Measurements from ENCODE around the gene SEC24D. TPM values are rescaled to one million over a fixed set of nuclear protein-coding genes. Genes with fewer than 3 reads are reported as not detected.

Gene SEC24D
- total RNA-seq, 2 donors from 2014 or later: 29.8 to 45.1 TPM

GRCh38 chr4:118729287-118730286 is 106.3 kb downstream of the SEC24D start:
- peaks cover 11% of the 10 kb centered on the region for H3K4me1 Mint-ChIP-seq
- ATAC-seq (replicated peaks): peak; percentile 18
- H3K4me3 Mint-ChIP-seq: no peak overlapping the region
- H3K36me3 Mint-ChIP-seq (ENCODE audit: low read depth): peaks cover 91% of the 10 kb centered on the region
- peak overlapping the region; percentile 76 for H3K27ac Mint-ChIP-seq
- no peaks in the 10 kb centered on the region for H3K9me3 Mint-ChIP-seq
- H3K27me3 Mint-ChIP-seq: no peaks in the 10 kb centered on the region

GRCh38 chr4:118727360-118727759 is 108.6 kb downstream of the SEC24D start:
- Mint-ChIP-seq H3K36me3 (ENCODE audit: low read depth) (peaks cover 83% of the 10 kb centered on the region), H3K27ac (no peak overlapping the region), H3K9me3 (no peaks in the 10 kb centered on the region), H3K4me1 (peaks cover 11% of the 10 kb centered on the region), H3K4me3 (no peak overlapping the region), H3K27me3 (no peaks in the 10 kb centered on the region)
- no peak for ATAC-seq (replicated peaks)

GRCh38 chr4:118723369-118723768 is 112.6 kb downstream of the SEC24D start:
- Mint-ChIP-seq H3K4me3 (no peak overlapping the region), H3K36me3 (ENCODE audit: low read depth) (peaks cover 56% of the 10 kb centered on the region), H3K27ac (no peak overlapping the region), H3K4me1 (peaks cover 5% of the 10 kb centered on the region), H3K9me3 (no peaks in the 10 kb centered on the region), H3K27me3 (no peaks in the 10 kb centered on the region)
- no peak for ATAC-seq (replicated peaks)

- peaks cover 43% of the 10 kb centered on the region for H3K36me3 Mint-ChIP-seq (ENCODE audit: low read depth)
- H3K4me1 Mint-ChIP-seq: peaks cover 5% of the 10 kb centered on the region
- no peak overlapping the region for H3K27ac Mint-ChIP-seq
- H3K27me3 Mint-ChIP-seq: no peaks in the 10 kb centered on the region
- no peak overlapping the region for H3K4me3 Mint-ChIP-seq
- no peak for ATAC-seq (replicated peaks)
- H3K9me3 Mint-ChIP-seq: no peaks in the 10 kb centered on the region
Observed at GRCh38 chr4:118721752-118722151, 114.2 kb downstream of the SEC24D start.

GRCh38 chr4:118718511-118719170 is 117.3 kb downstream of the SEC24D start:
- H3K27ac Mint-ChIP-seq: no peak overlapping the region
- H3K9me3 Mint-ChIP-seq: no peaks in the 10 kb centered on the region
- H3K27me3 Mint-ChIP-seq: no peaks in the 10 kb centered on the region
- no peak overlapping the region for H3K4me3 Mint-ChIP-seq
- no peak for ATAC-seq (replicated peaks)
- no peaks in the 10 kb centered on the region for H3K4me1 Mint-ChIP-seq
- H3K36me3 Mint-ChIP-seq (ENCODE audit: low read depth): peaks cover 27% of the 10 kb centered on the region

- Mint-ChIP-seq H3K9me3 (no peaks in the 10 kb centered on the region), H3K27me3 (no peaks in the 10 kb centered on the region), H3K36me3 (ENCODE audit: low read depth) (peaks cover 26% of the 10 kb centered on the region), H3K4me3 (no peak overlapping the region), H3K4me1 (peaks cover 10% of the 10 kb centered on the region), H3K27ac (no peak overlapping the region)
- no peak for ATAC-seq (replicated peaks)
Observed at GRCh38 chr4:118716304-118716703, 119.6 kb downstream of the SEC24D start.

- ATAC-seq (replicated peaks): no peak
- Mint-ChIP-seq H3K4me3 (no peak overlapping the region), H3K27me3 (no peaks in the 10 kb centered on the region), H3K4me1 (peaks cover 10% of the 10 kb centered on the region), H3K9me3 (no peaks in the 10 kb centered on the region), H3K27ac (no peak overlapping the region), H3K36me3 (ENCODE audit: low read depth) (peaks cover 41% of the 10 kb centered on the region)
Observed at GRCh38 chr4:118714682-118715081, 121.2 kb downstream of the SEC24D start.

- H3K4me3 Mint-ChIP-seq: no peak overlapping the region
- peaks cover 50% of the 10 kb centered on the region for H3K36me3 Mint-ChIP-seq (ENCODE audit: low read depth)
- ATAC-seq (replicated peaks): peak; percentile 92
- peak overlapping the region; percentile 17 for H3K27ac Mint-ChIP-seq
- H3K9me3 Mint-ChIP-seq: no peaks in the 10 kb centered on the region
- no peaks in the 10 kb centered on the region for H3K27me3 Mint-ChIP-seq
- H3K4me1 Mint-ChIP-seq: peaks cover 10% of the 10 kb centered on the region
Observed at GRCh38 chr4:118712872-118713271, 123.1 kb downstream of the SEC24D start.

- Mint-ChIP-seq H3K4me1 (peaks cover 10% of the 10 kb centered on the region), H3K27ac (no peak overlapping the region), H3K9me3 (no peaks in the 10 kb centered on the region), H3K4me3 (no peak overlapping the region), H3K36me3 (ENCODE audit: low read depth) (peaks cover 68% of the 10 kb centered on the region), H3K27me3 (no peaks in the 10 kb centered on the region)
- no peak for ATAC-seq (replicated peaks)
Observed at GRCh38 chr4:118711052-118711451, 124.9 kb downstream of the SEC24D start.

GRCh38 chr4:118703118-118703517 is 132.8 kb downstream of the SEC24D start:
- H3K27me3 Mint-ChIP-seq: no peaks in the 10 kb centered on the region
- no peak overlapping the region for H3K27ac Mint-ChIP-seq
- no peak for ATAC-seq (replicated peaks)
- peaks cover 3% of the 10 kb centered on the region for H3K4me1 Mint-ChIP-seq
- H3K9me3 Mint-ChIP-seq: no peaks in the 10 kb centered on the region
- H3K4me3 Mint-ChIP-seq: no peak overlapping the region
- peaks cover 87% of the 10 kb centered on the region for H3K36me3 Mint-ChIP-seq (ENCODE audit: low read depth)

- Mint-ChIP-seq H3K4me3 (peak within 1 kb of the TSS; percentile 100), H3K27ac (peak within 1 kb of the TSS; percentile 98), H3K36me3 (ENCODE audit: low read depth) (peaks cover 39% of the 10 kb centered on the region), H3K9me3 (peaks cover 3% of the 10 kb centered on the region), H3K4me1 (peaks cover 7% of the 10 kb centered on the region), H3K27me3 (no peaks in the 10 kb centered on the region)
- ATAC-seq (replicated peaks): peak; percentile 98
Observed at GRCh38 chr4:118684873-118685811, 150.8 kb downstream of the SEC24D start, which contains the start of gene METTL14. TSS of gene METTL14 (plus strand) at chr4:118685392. CDS start at chr4:118685535, 143 bp downstream.

GRCh38 chr4:118683513-118683912 is 152.4 kb downstream of the SEC24D start:
- Mint-ChIP-seq H3K4me1 (peaks cover 7% of the 10 kb centered on the region), H3K36me3 (ENCODE audit: low read depth) (peaks cover 26% of the 10 kb centered on the region), H3K27me3 (no peaks in the 10 kb centered on the region), H3K9me3 (peaks cover 3% of the 10 kb centered on the region), H3K4me3 (no peak overlapping the region), H3K27ac (no peak overlapping the region)
- no peak for ATAC-seq (replicated peaks)

- H3K4me3 Mint-ChIP-seq: no peak overlapping the region
- H3K9me3 Mint-ChIP-seq: peaks cover 3% of the 10 kb centered on the region
- no peak overlapping the region for H3K27ac Mint-ChIP-seq
Observed at GRCh38 chr4:118682928-118683327, 153.0 kb downstream of the SEC24D start.

GRCh38 chr4:118680808-118681207 is 155.1 kb downstream of the SEC24D start:
- no peak for ATAC-seq (replicated peaks)
- Mint-ChIP-seq H3K36me3 (ENCODE audit: low read depth) (peaks cover 4% of the 10 kb centered on the region), H3K27ac (no peak overlapping the region), H3K4me1 (no peaks in the 10 kb centered on the region), H3K27me3 (no peaks in the 10 kb centered on the region), H3K9me3 (peaks cover 3% of the 10 kb centered on the region), H3K4me3 (no peak overlapping the region)

More at GRCh38 chr4:118682928-118683327, 153.0 kb downstream of the SEC24D start:
- Mint-ChIP-seq H3K4me1 (peaks cover 7% of the 10 kb centered on the region), H3K27me3 (no peaks in the 10 kb centered on the region), H3K36me3 (ENCODE audit: low read depth) (peaks cover 22% of the 10 kb centered on the region)
- ATAC-seq (replicated peaks): no peak

Measured in activated T-helper 17 cell treated with anti-CD3 and anti-CD28 coated beads, Interleukin-2, amount 50 U/mL, for 72 hours (primary cell).